GM12878 (cell line): ENCODE measurements around the gene RNF43. TPM values are rescaled to one million over a fixed set of nuclear protein-coding genes. Genes with fewer than 3 reads are reported as not detected.

Experiments
- ATAC-seq: fragments of 200-7000 bp; cut with Tn5 transposase; 3 replicates; pipeline ENCODE4 v1.9.1; 2020; ENCODE audit warnings: mild to moderate bottlenecking, moderate library complexity
- BruUV-seq: library from RNA; stranded (reverse); fragments of 400-500 nt; replicated peaks from 2 replicates; lab custom pipeline; 2021; lab: Mats Ljungman, UMichigan
- CTCF ChIA-PET: fragments of 300-600 bp; sonication (Branson Sonifier 250); formaldehyde crosslinking; extraction: SDS; loops from one replicate; lab custom pipeline; 2021; ENCODE audit warnings: inconsistent platforms; lab: Yijun Ruan, JAX
- POLR2A ChIA-PET: fragments of 350-600 bp; formaldehyde crosslinking; extraction: SDS; loops from one replicate; lab custom pipeline; 2021; ENCODE audit warnings: inconsistent platforms; lab: Charles Lee
- RAD21 ChIA-PET: fragments of 300-600 bp; sonication (Branson Sonifier 250); formaldehyde crosslinking; loops from one replicate; lab custom pipeline; 2023; ENCODE audit warnings: antibody characterized with exemption; ENCODE audit not compliant: unreplicated experiment; lab: Charles Lee
- SMC1A ChIA-PET: fragments of 300-600 bp; sonication (Branson Sonifier 250); formaldehyde crosslinking; loops from one replicate; lab custom pipeline; 2023; ENCODE audit not compliant: unreplicated experiment, uncharacterized antibody; lab: Charles Lee
- DNase-seq: peaks from one replicate; pipeline ENCODE4 v3.0.0-alpha.2; 2011; ENCODE audit warnings: low read depth, low spot score
- FAIRE-seq: peaks from 3 replicates; lab custom pipeline; 2011; peaks lifted over from hg19 to GRCh38; lab: Jason Lieb, UNC
- H2AFZ ChIP-seq: 2 replicates; pipeline ENCODE4 v1.6.0; 2011; ENCODE audit warnings: low read depth, low read length, control low read depth; ENCODE audit not compliant: control insufficient read depth
- H3K27ac ChIP-seq: 2 replicates; pipeline ENCODE4 v1.5.1; 2011; ENCODE audit warnings: control low read depth; ENCODE audit not compliant: control insufficient read depth, insufficient read depth
- H3K27me3 ChIP-seq, 2 experiments: replicated peaks in 1 of 2; 2 replicates each; pipeline versions ENCODE4 v1.6.0 to v1.6.1; 2011; ENCODE audit warnings: low read length in 1 of 2; ENCODE audit not compliant: control insufficient read depth in 2 of 2, insufficient read depth in 2 of 2
- H3K36me3 ChIP-seq, 2 experiments: 2 replicates each; pipeline ENCODE4 v1.5.1; 2011; ENCODE audit warnings: low read length in 1 of 2; ENCODE audit not compliant: control insufficient read depth in 2 of 2, insufficient read depth in 2 of 2
- H3K4me1 ChIP-seq: 2 replicates; pipeline ENCODE4 v1.6.1; 2011; ENCODE audit warnings: mild to moderate bottlenecking, low read length, moderate library complexity, mixed read lengths; ENCODE audit not compliant: control insufficient read depth, insufficient read depth
- H3K4me2 ChIP-seq: 2 replicates; pipeline ENCODE4 v1.6.0; 2011; ENCODE audit warnings: control low read depth; ENCODE audit not compliant: control insufficient read depth, insufficient read depth
- H3K4me3 ChIP-seq: fragments of 200-600 bp; sonication (generic); 2 replicates; pipeline ENCODE4 v1.5.1; 2016
- H3K79me2 ChIP-seq: 2 replicates; pipeline ENCODE4 v1.6.0; 2011; ENCODE audit warnings: low read length; ENCODE audit not compliant: control insufficient read depth, insufficient read depth
- H3K9ac ChIP-seq: 2 replicates; pipeline ENCODE4 v1.8.0; 2011; ENCODE audit warnings: low read length, control low read depth, mixed read lengths; ENCODE audit not compliant: control insufficient read depth, insufficient read depth
- H3K9me3 ChIP-seq: replicated peaks from 3 replicates; pipeline ENCODE4 v1.5.1; 2011; ENCODE audit warnings: mild to moderate bottlenecking, low read length; ENCODE audit not compliant: control insufficient read depth, insufficient read depth
- H4K20me1 ChIP-seq: 2 replicates; pipeline ENCODE4 v1.6.0; 2011; ENCODE audit not compliant: control insufficient read depth, insufficient read depth
- EZH2 ChIP-seq: IDR thresholded peaks from 2 replicates; pipeline ENCODE4 v1.6.1; 2012; ENCODE audit warnings: low read depth, mild to moderate bottlenecking, control low read depth, inconsistent platforms, low read length, borderline replicate concordance; ENCODE audit not compliant: control insufficient read depth
- NR2F1 ChIP-seq: fragments of 450-650 bp; conservative IDR thresholded peaks from 2 replicates; pipeline ENCODE4 v1.6.1; 2017; ENCODE audit warnings: mild to moderate bottlenecking
- PRDM15 ChIP-seq: fragments of 450-650 bp; formaldehyde crosslinking; IDR thresholded peaks from 2 replicates; pipeline ENCODE4 v1.4.0; 2020; ENCODE audit warnings: mild to moderate bottlenecking, moderate library complexity
- RBBP5 ChIP-seq: fragments of 200-600 bp; sonication (generic); conservative IDR thresholded peaks from 2 replicates; pipeline ENCODE4 v1.6.1; 2016
- SUZ12 ChIP-seq: fragments of 200-600 bp; sonication (generic); IDR thresholded peaks from one replicate; pipeline ENCODE4 v1.6.1; 2018; ENCODE audit warnings: antibody characterized with exemption, mild to moderate bottlenecking; ENCODE audit not compliant: unreplicated experiment
- YBX1 ChIP-seq: fragments of 450-650 bp; IDR thresholded peaks from 2 replicates; pipeline ENCODE4 v1.6.1; 2016; ENCODE audit warnings: antibody characterized with exemption
- ZBTB11 ChIP-seq: fragments of 450-650 bp; formaldehyde crosslinking; IDR thresholded peaks from 2 replicates; pipeline ENCODE4 v1.5.0; 2022; ENCODE audit warnings: mild to moderate bottlenecking, missing genetic modification characterization
- ZNF207 ChIP-seq: fragments of 450-650 bp; IDR thresholded peaks from 2 replicates; pipeline ENCODE4 v1.6.1; 2014; ENCODE audit warnings: antibody characterized with exemption, mild to moderate bottlenecking, borderline replicate concordance
- WGBS: methylation state at CpG from one replicate; pipeline ENCODE4 v1.1.6; 2016; ENCODE audit warnings: low lambda C conversion rate; ENCODE audit not compliant: insufficient replicate concordance, insufficient coverage; ENCODE audit errors: missing lambda C conversion rate; 5-methylcytosine and 5-hydroxymethylcytosine counted together
- in situ Hi-C: fragments of 300-500 bp; cut with MboI; formaldehyde crosslinking; loops from 9 replicates; pipeline ENCODE4 v1.14.3; 2018; ENCODE audit warnings: mixed read lengths
- intact Hi-C: fragments of 100-400 bp; cut with micrococcal nuclease; formaldehyde crosslinking; loops from one replicate; pipeline ENCODE4 v1.14.2; 2022; ENCODE audit not compliant: unreplicated experiment
- polyA plus RNA-seq, 11 experiments: library from polyadenylated mRNA; depleted of rRNA in 4 of 11; unstranded in 6 of 11; stranded (reverse) in 5 of 11; fragments of >200 nt; fragmentation: Nextera tagmentation in 4 of 11; fragmentation: Illumina TruSeq in 1 of 11; extraction: Ambion mirVana in 4 of 11; extraction: Trizol in 1 of 11; gene quantifications; 1 replicate in 1 of 11; 2 replicates in 10 of 11; pipeline versions ENCODE4 v1.2.1 to v1.2.3, GENCODE V29; 2011 to 2016; ENCODE audit warnings: inconsistent platforms in 2 of 11, missing spikeins in 2 of 11, low read depth in 1 of 11
- total RNA-seq, 4 experiments: library from RNA; depleted of rRNA in 3 of 4; stranded (reverse); fragments of >200 nt in 3 of 4; fragmentation: Illumina TruSeq in 1 of 4; extraction: Trizol in 1 of 4; gene quantifications; 2 replicates each; pipeline versions ENCODE4 v1.2.1 to v1.2.3, GENCODE V29; 2013 to 2021
- TF ChIP-seq, protein P1 (sequence below): fragments of 450-650 bp; IDR thresholded peaks from 2 replicates; pipeline ENCODE4 v1.6.1; 2016; ENCODE audit warnings: mild to moderate bottlenecking, moderate library complexity, borderline replicate concordance

The RNF43 gene
- total and polyA plus RNA-seq, 10 of the 15 experiments (the other 5 are each of a cell fraction or from before 2014, with no cell fraction given): 1.2 to 16.7 (median 5.5) TPM

GRCh38 chr17:58384897-58385296 is 32.4 kb downstream of the RNF43 start (continued):
- TF ChIP-seq, protein P1, sequence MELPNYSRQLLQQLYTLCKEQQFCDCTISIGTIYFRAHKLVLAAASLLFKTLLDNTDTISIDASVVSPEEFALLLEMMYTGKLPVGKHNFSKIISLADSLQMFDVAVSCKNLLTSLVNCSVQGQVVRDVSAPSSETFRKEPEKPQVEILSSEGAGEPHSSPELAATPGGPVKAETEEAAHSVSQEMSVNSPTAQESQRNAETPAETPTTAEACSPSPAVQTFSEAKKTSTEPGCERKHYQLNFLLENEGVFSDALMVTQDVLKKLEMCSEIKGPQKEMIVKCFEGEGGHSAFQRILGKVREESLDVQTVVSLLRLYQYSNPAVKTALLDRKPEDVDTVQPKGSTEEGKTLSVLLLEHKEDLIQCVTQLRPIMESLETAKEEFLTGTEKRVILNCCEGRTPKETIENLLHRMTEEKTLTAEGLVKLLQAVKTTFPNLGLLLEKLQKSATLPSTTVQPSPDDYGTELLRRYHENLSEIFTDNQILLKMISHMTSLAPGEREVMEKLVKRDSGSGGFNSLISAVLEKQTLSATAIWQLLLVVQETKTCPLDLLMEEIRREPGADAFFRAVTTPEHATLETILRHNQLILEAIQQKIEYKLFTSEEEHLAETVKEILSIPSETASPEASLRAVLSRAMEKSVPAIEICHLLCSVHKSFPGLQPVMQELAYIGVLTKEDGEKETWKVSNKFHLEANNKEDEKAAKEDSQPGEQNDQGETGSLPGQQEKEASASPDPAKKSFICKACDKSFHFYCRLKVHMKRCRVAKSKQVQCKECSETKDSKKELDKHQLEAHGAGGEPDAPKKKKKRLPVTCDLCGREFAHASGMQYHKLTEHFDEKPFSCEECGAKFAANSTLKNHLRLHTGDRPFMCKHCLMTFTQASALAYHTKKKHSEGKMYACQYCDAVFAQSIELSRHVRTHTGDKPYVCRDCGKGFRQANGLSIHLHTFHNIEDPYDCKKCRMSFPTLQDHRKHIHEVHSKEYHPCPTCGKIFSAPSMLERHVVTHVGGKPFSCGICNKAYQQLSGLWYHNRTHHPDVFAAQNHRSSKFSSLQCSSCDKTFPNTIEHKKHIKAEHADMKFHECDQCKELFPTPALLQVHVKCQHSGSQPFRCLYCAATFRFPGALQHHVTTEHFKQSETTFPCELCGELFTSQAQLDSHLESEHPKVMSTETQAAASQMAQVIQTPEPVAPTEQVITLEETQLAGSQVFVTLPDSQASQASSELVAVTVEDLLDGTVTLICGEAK: no peak
- no peak for TF ChIP-seq YBX1

- ATAC-seq (no peak), DNase-seq (no peak), FAIRE-seq (no peak)
- Histone ChIP-seq H3K4me2 (no peak overlapping the region), H3K27ac (no peak overlapping the region), H3K4me1 (peaks cover 19% of the 10 kb centered on the region), H3K27me3 (no peaks in the 10 kb centered on the region), H3K9ac (no peak overlapping the region), H3K4me3 (no peak overlapping the region), H3K79me2 (peaks cover 4% of the 10 kb centered on the region), H3K9me3 (no peaks in the 10 kb centered on the region), H2AFZ (no peak overlapping the region), H3K36me3 (no peaks in the 10 kb centered on the region; a peak in 2 of 4 replicates), H4K20me1 (no peaks in the 10 kb centered on the region)
- WGBS: 97% methylated on average over 4 of the region's 4 CpGs
- ChIA-PET POLR2A (interaction anchor here (0.6 to 5.9 kb wide), 8 partner anchors 8 to 46 kb away, joined by 3 to 29 read pairs (median 5); partner anchors contain the start of genes RNF43 and SUPT4H1), SMC1A (interaction anchor here (0.6 to 7.5 kb wide), 13 partner anchors 12 to 67 kb away, joined by 3 to 74 read pairs (median 4); partner anchors contain the start of genes RNF43 and SUPT4H1), RAD21 (interaction anchor here (1.0 to 8.4 kb wide), 4 partner anchors 23 to 40 kb away, joined by 3 to 70 read pairs (median 6); partner anchors contain the start of genes RNF43 and SUPT4H1), CTCF (interaction anchor here (0.8 to 3.6 kb wide), 10 partner anchors 11 to 79 kb away, joined by 3 to 17 read pairs (median 4); partner anchors contain the start of genes RNF43 and SUPT4H1)
- intact Hi-C loops (loop anchor here (2.0 kb wide), 1 partner anchor 31 kb away; no protein-coding TSS in a partner anchor), in situ Hi-C loops (no loop called here)
- no TSS peak for BruUV-seq
- TF ChIP-seq NR2F1 (no peak), EZH2 (no peak), PRDM15 (CRISPR knock-in tag) (no peak), RBBP5 (no peak), SUZ12 (no peak), ZNF207 (no peak), ZBTB11 (CRISPR knock-in tag) (no peak)
These were observed 33.4 kb downstream of the RNF43 start for GRCh38 chr17:58383892-58384462.
